AG09309 (cell line): ENCODE data around the gene HTT-AS.
A peak's percentile ranks its signal among the peaks of the same experiment; 100 is the strongest.

Experiments
- DNase-seq: peaks from one replicate; pipeline ENCODE4 v3.0.0-alpha.2; 2010; ENCODE audit warnings: low read depth
- H3K4me3 ChIP-seq: 2 replicates; pipeline ENCODE4 v1.5.1; 2011; ENCODE audit warnings: mild to moderate bottlenecking, low read depth, low read length, moderate library complexity; ENCODE audit not compliant: control insufficient read depth
- CTCF ChIP-seq: IDR thresholded peaks from 2 replicates; pipeline ENCODE4 v1.5.1; 2011; ENCODE audit warnings: mild to moderate bottlenecking, low read depth, low read length, inconsistent platforms; ENCODE audit not compliant: insufficient read depth, control insufficient read depth; ENCODE audit errors: missing control alignments

HTT-AS gene

GRCh38 chr4:3074078-3074845 lies at the start of gene HTT-AS, which contains the start of gene HTT:
TSS of gene HTT-AS (minus strand) at chr4:3074538.
TSS of gene HTT (plus strand) at chr4:3074681. CDS start at chr4:3074826, 145 bp downstream.
- peak within 1 kb of the TSS; percentile 69 for H3K4me3 ChIP-seq
- peak; percentile 75 for DNase-seq
- TF ChIP-seq CTCF = no peak

- no peak for TF ChIP-seq CTCF
- H3K4me3 ChIP-seq = no peak overlapping the region
- DNase-seq = no peak
These were observed 48.9 kb upstream of the HTT-AS start for GRCh38 chr4:3123181-3123671.

GRCh38 chr4:3122081-3122563 lies 47.8 kb upstream of the HTT-AS start:
- no peak for DNase-seq
- no peak overlapping the region for H3K4me3 ChIP-seq
- TF ChIP-seq CTCF = no peak

GRCh38 chr4:3121596-3121995 lies 47.3 kb upstream of the HTT-AS start:
- H3K4me3 ChIP-seq = no peak overlapping the region
- TF ChIP-seq CTCF = no peak
- no peak for DNase-seq

GRCh38 chr4:3121110-3121509 lies 46.8 kb upstream of the HTT-AS start:
- DNase-seq = no peak
- no peak for TF ChIP-seq CTCF
- no peak overlapping the region for H3K4me3 ChIP-seq

DNA sequence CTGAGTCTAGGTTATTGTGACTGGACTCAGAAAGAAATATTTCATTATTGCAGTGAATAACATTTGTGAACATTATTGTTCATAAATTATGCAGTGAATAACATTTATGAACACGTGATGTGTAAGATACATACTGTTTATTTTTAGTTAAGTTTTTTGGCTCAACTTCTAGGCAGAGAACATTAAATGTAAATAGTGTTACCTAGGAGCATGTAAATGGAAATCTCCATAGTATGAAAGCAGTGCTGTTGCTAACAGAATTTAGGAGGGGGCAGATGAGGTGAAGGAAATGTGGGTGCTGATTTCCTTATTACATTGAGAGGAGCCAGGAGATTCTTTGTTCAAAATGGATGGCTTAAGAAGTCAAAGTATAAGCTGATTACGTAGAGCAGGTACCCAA lies 45.1 kb upstream of the HTT-AS start:
- DNase-seq = no peak
- no peak for TF ChIP-seq CTCF

More for the DNA sequence above, 45.1 kb upstream of the HTT-AS start:
- no peak overlapping the region for H3K4me3 ChIP-seq
